Spleen (tissue), 11 donors: Measurements from ENCODE around the gene PAM. TPM values are rescaled to one million over a fixed set of nuclear protein-coding genes. Genes with fewer than 3 reads are reported as not detected.
A peak's percentile ranks its signal among the peaks of the same experiment; 100 is the strongest.

ENCODE experiments used
- DNase-seq: peaks from one replicate; pipeline ENCODE4 v3.0.0-alpha.2; 2020
- H3K27ac ChIP-seq, 8 donors: fragments of 200-600 bp; sonication (generic) in 7 of 8; 1 replicate in 4 of 8; 2 replicates in 4 of 8; pipeline versions ENCODE4 v1.5.0 to v1.8.0; 2016 to 2021; ENCODE audit warnings: inconsistent platforms in 4 of 8, mild to moderate bottlenecking in 4 of 8, moderate library complexity in 1 of 8
- H3K27me3 ChIP-seq, 7 donors: fragments of 200-600 bp; sonication (generic) in 6 of 7; replicated peaks in 1 of 7; 1 replicate in 4 of 7; 2 replicates in 3 of 7; pipeline versions ENCODE4 v1.5.0 to v1.8.0; 2016 to 2021; ENCODE audit warnings: inconsistent platforms in 3 of 7, mild to moderate bottlenecking in 1 of 7
- H3K36me3 ChIP-seq, 6 donors: fragments of 200-600 bp; sonication (generic) in 5 of 6; 1 replicate in 4 of 6; 2 replicates in 2 of 6; pipeline versions ENCODE4 v1.5.0 to v1.8.0; 2016 to 2021; ENCODE audit warnings: inconsistent platforms in 2 of 6
- H3K4me1 ChIP-seq, 6 donors: fragments of 200-600 bp; sonication (generic) in 5 of 6; 1 replicate in 3 of 6; 2 replicates in 3 of 6; pipeline versions ENCODE4 v1.5.0 to v1.8.0; 2016 to 2021; ENCODE audit warnings: inconsistent platforms in 3 of 6
- H3K4me3 ChIP-seq, 8 donors: fragments of 200-600 bp; sonication (generic) in 7 of 8; 1 replicate in 4 of 8; 2 replicates in 4 of 8; pipeline versions ENCODE4 v1.5.0 to v1.8.0; 2016 to 2021; ENCODE audit warnings: inconsistent platforms in 4 of 8, mild to moderate bottlenecking in 4 of 8, moderate library complexity in 2 of 8
- H3K9me3 ChIP-seq, 8 donors: fragments of 200-600 bp; sonication (generic) in 7 of 8; 1 replicate in 4 of 8; 2 replicates in 4 of 8; pipeline versions ENCODE4 v1.5.0 to v1.8.0; 2016 to 2021; ENCODE audit warnings: inconsistent platforms in 4 of 8
- POLR2A ChIP-seq, 3 donors: fragments of 450-650 bp; IDR thresholded peaks; one replicate each; pipeline ENCODE4 v1.5.1; 2017; ENCODE audit warnings: antibody characterized with exemption in 3 of 3, mild to moderate bottlenecking in 1 of 3
- POLR2AphosphoS5 ChIP-seq, 3 donors: sonication (generic); formaldehyde crosslinking; IDR thresholded peaks; one replicate each; pipeline ENCODE4 v1.5.1; 2017; ENCODE audit warnings: antibody characterized with exemption in 3 of 3
- WGBS, 5 donors: extraction: QIAGEN DNeasy Blood & Tissue Kit in 3 of 5; methylation state at CpG; one replicate each; pipeline versions ENCODE4 v1.1.5 to v1.1.7; 2013 to 2018; 5-methylcytosine and 5-hydroxymethylcytosine counted together
- intact Hi-C: fragments of 100-400 bp; cut with DNase I; formaldehyde crosslinking; loops from one replicate; pipeline ENCODE4 v1.15.0; 2023; ENCODE audit warnings: low total_unique reads
- polyA plus RNA-seq, 3 donors: library from polyadenylated mRNA; stranded (reverse); fragments of 200-250 nt; gene quantifications; one replicate each; pipeline ENCODE4 v1.2.1, GENCODE V29; 2013
- total RNA-seq, 7 donors: library from RNA; depleted of rRNA in 3 of 7; stranded (reverse); fragments of >200 nt in 3 of 7; fragmentation: NEBNext Ultra II Directional in 4 of 7; extraction: Animal tissue kit (Norgen Biotek cat#: 25700) in 4 of 7; gene quantifications; one replicate each; pipeline versions ENCODE4 v1.1.0 to v1.2.1, GENCODE V29; 2016 to 2021
- TF ChIP-seq, protein P1 (sequence below), 11 experiments: fragments of 200-600 bp in 7 of 11; fragments of 450-650 bp in 4 of 11; sonication (generic) in 4 of 11; IDR thresholded peaks in 8 of 11; conservative IDR thresholded peaks in 3 of 11; 1 replicate in 7 of 11; 2 replicates in 4 of 11; pipeline versions ENCODE4 v1.4.0 to v1.8.0; 2016 to 2021; ENCODE audit warnings: antibody characterized with exemption in 11 of 11, inconsistent platforms in 4 of 11, mild to moderate bottlenecking in 1 of 11
- donor health status: healthy with polysubstance abuse.
- donor health status: DM: no; HTN: no; CAD: no; lungs with moderate emphysema.
- donor health status: DM: no; HTN: no; CAD: no.
- donor health status: Bipolar disorder and iron deficiency.
- donor health status: healthy.
- donor health status: DM: no; HTN: no; CAD: no.
- donor health status: DM: yes; HTN: yes; CAD: no.

The PAM gene
- total and polyA plus RNA-seq, 10 donors, result 37.4 to 155 (median 110) TPM

DNA sequence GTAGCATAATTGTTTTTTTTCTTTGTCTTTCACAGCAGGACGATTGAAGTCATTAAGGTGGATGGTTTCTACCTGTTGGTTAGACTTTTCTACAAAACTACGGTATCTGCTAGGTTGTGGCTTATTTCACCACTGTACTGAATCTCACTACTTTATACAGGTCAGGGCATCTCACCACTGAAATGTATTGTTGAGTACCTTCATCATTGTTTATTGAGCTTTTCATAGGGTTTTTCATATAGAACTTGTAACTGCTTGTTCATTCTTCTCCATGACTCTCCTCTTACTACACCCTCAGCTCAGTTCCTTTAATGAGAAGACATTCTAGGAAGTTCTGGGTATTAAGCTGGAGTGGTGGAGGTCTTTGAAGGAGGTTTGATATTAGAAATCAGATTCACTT lies 75.1 kb downstream of the PAM start:
- TF ChIP-seq POLR2A (IDR thresholded peaks at IDR 0.05) (no peak), POLR2AphosphoS5 (IDR thresholded peaks at IDR 0.05) (no peak)
- TF ChIP-seq, protein P1, sequence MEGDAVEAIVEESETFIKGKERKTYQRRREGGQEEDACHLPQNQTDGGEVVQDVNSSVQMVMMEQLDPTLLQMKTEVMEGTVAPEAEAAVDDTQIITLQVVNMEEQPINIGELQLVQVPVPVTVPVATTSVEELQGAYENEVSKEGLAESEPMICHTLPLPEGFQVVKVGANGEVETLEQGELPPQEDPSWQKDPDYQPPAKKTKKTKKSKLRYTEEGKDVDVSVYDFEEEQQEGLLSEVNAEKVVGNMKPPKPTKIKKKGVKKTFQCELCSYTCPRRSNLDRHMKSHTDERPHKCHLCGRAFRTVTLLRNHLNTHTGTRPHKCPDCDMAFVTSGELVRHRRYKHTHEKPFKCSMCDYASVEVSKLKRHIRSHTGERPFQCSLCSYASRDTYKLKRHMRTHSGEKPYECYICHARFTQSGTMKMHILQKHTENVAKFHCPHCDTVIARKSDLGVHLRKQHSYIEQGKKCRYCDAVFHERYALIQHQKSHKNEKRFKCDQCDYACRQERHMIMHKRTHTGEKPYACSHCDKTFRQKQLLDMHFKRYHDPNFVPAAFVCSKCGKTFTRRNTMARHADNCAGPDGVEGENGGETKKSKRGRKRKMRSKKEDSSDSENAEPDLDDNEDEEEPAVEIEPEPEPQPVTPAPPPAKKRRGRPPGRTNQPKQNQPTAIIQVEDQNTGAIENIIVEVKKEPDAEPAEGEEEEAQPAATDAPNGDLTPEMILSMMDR (IDR thresholded peaks at IDR 0.05 in 8 of 11, conservative IDR thresholded peaks at IDR 0.05 in 3 of 11), result no peak
- H3K9me3 ChIP-seq, result no peaks in the 10 kb centered on the region

DNA sequence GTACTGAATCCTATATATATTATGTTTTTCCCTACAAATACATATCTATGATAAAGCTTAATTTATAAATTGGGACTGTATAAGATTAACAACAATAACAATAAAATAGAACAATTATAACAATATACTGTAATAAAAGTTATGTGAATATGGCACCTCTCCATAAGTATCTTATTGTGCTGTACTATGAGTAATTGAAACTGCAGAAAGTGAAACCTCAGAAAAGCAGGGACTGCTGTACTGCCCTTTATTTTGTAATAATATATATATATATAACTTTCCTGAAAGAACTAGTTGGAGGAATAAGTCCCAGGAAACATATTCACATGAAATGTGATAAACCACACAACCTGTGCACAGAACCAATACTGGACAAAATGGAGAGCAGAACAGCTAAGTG lies 77.3 kb downstream of the PAM start:
- TF ChIP-seq POLR2AphosphoS5 (IDR thresholded peaks at IDR 0.05) (no peak), POLR2A (IDR thresholded peaks at IDR 0.05) (no peak)
- TF ChIP-seq, protein P1 (IDR thresholded peaks at IDR 0.05 in 8 of 11, conservative IDR thresholded peaks at IDR 0.05 in 3 of 11), result no peak
- H3K27me3 ChIP-seq, result no peaks in the 10 kb centered on the region
- no peak overlapping the region for H3K4me3 ChIP-seq
- intact Hi-C loops, result no loop called here
- no peak for DNase-seq
- peaks cover 0 to 41% (median 9%) of the 10 kb centered on the region in 6 donors for H3K4me1 ChIP-seq
- H3K9me3 ChIP-seq, result no peaks in the 10 kb centered on the region
- no peak overlapping the region for H3K27ac ChIP-seq
- H3K36me3 ChIP-seq, result no peaks in the 10 kb centered on the region

More for the DNA sequence above, 75.1 kb downstream of the PAM start:
- Histone ChIP-seq H3K4me3 (no peak overlapping the region), H3K36me3 (no peaks in the 10 kb centered on the region), H3K4me1 (peaks cover 0 to 27% (median 8%) of the 10 kb centered on the region in 6 donors), H3K27me3 (no peaks in the 10 kb centered on the region), H3K27ac (no peak overlapping the region)
- 88 to 95% (median 91%) methylated on average over 2 of the region's 2 CpGs for WGBS, 5 donors
- no peak for DNase-seq
- intact Hi-C loops, result no loop called here

DNA sequence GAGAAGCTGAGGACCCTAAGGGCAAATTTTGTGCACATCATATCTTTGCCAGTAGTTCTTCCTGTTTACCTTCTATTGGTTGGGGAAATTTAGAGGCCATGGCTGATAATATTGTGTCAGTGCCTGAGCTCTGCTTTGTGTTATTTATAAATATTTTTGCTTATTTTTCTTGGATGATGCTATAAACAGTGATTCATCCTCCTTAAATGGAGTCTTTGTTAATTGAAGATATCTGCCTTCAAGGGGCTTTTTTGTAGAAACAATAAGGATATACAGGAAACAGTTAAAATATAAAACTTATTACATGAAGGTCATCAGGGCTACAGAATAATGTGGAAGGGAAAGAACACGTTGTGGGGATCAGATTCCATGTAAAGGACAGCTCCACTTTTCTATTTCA lies 78.0 kb downstream of the PAM start:
- DNase-seq, result no peak
- Histone ChIP-seq H3K27ac (no peak overlapping the region), H3K4me3 (no peak overlapping the region), H3K27me3 (no peaks in the 10 kb centered on the region), H3K4me1 (peaks cover 0 to 41% (median 9%) of the 10 kb centered on the region in 6 donors), H3K36me3 (no peaks in the 10 kb centered on the region), H3K9me3 (no peaks in the 10 kb centered on the region)
- intact Hi-C loops, result no loop called here
- TF ChIP-seq POLR2A (IDR thresholded peaks at IDR 0.05) (no peak), POLR2AphosphoS5 (IDR thresholded peaks at IDR 0.05) (no peak)
- TF ChIP-seq, protein P1 (IDR thresholded peaks at IDR 0.05 in 8 of 11, conservative IDR thresholded peaks at IDR 0.05 in 3 of 11), result no peak
- WGBS, 5 donors, result 40 to 65% (median 60%) methylated on average over 1 of the region's 1 CpG

DNA sequence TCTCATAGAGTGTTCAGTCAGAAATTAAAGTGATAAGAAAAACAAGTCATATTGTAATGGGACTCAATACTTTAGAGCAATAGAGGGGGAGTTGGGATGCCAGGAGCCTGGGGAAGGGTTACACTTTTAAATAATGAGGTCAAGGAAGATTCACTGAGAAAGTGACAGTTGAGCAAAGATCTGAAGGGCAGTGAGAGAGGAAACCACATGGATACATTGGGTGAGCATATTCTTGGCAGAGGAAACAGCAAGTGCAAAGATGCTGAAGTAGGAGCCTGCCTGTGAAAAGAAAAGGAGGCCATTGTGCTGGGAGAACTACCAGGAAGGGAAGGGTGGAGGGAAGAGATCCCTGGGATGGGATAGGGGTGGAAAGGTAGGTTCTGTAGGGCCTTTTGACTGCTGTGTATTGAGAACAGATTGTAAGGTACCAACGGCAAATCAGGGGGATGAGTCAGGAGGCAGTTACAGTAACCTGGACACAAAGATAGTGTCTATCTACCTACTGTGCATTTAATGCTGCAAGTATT lies 79.4 kb downstream of the PAM start:
- 68 to 93% (median 79%) methylated on average over 1 of the region's 1 CpG for whole genome bisulfite sequencing, 5 donors
- H3K36me3 ChIP-seq, result no peaks in the 10 kb centered on the region
- H3K27me3 ChIP-seq, result no peaks in the 10 kb centered on the region
- TF ChIP-seq POLR2AphosphoS5 (IDR thresholded peaks at IDR 0.05), result no peak
- TF ChIP-seq POLR2A (IDR thresholded peaks at IDR 0.05), result no peak
- TF ChIP-seq, protein P1 (IDR thresholded peaks at IDR 0.05 in 8 of 11, conservative IDR thresholded peaks at IDR 0.05 in 3 of 11), result no peak
- peak overlapping the region in 1 of 8 donors; percentile 1 for H3K27ac ChIP-seq
- no peak overlapping the region for H3K4me3 ChIP-seq
- peaks cover 0 to 41% (median 9%) of the 10 kb centered on the region in 6 donors for H3K4me1 ChIP-seq
- no peaks in the 10 kb centered on the region for H3K9me3 ChIP-seq
- DNase-seq, result no peak
- intact Hi-C loops, result no loop called here
